ENCODE results near the gene IFT81. TPM values are rescaled to one million over a fixed set of nuclear protein-coding genes. Genes with fewer than 3 reads are reported as not detected.

Gene IFT81
- polyA plus RNA-seq, 3 donors = 0.39 to 0.97 (median 0.47) TPM

DNA sequence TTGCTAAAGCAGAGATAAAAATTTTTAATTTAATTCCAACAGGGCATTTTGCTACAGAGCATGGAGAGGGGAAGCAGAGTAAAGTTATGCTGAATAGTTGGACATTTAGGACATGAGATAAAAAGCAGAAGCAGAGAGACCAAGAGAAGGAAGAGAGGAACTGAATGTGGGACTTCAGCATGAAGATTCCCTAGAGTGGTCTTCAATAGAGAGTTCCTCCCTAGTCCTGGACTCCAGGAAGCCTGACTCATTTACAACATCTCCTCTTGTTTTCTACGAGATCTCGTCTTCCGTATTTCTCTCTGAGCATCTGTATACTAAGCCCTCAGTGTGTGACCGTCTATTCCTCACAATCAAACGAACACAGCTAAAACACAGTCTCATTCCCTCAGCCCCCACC lies 35.2 kb upstream of the IFT81 start:
- no peaks in the 10 kb centered on the region for H4K20me1 ChIP-seq (ENCODE audit: insufficient read depth, low read length)
- TF ChIP-seq, protein P1, sequence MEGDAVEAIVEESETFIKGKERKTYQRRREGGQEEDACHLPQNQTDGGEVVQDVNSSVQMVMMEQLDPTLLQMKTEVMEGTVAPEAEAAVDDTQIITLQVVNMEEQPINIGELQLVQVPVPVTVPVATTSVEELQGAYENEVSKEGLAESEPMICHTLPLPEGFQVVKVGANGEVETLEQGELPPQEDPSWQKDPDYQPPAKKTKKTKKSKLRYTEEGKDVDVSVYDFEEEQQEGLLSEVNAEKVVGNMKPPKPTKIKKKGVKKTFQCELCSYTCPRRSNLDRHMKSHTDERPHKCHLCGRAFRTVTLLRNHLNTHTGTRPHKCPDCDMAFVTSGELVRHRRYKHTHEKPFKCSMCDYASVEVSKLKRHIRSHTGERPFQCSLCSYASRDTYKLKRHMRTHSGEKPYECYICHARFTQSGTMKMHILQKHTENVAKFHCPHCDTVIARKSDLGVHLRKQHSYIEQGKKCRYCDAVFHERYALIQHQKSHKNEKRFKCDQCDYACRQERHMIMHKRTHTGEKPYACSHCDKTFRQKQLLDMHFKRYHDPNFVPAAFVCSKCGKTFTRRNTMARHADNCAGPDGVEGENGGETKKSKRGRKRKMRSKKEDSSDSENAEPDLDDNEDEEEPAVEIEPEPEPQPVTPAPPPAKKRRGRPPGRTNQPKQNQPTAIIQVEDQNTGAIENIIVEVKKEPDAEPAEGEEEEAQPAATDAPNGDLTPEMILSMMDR (IDR thresholded peaks at IDR 0.05) = no peak
- intact Hi-C loops (cut with micrococcal nuclease) = no loop called here
- H3K36me3 ChIP-seq (replicated peaks in 1 of 2; ENCODE audit: control insufficient read depth in 1 of 2, insufficient read depth in 2 of 2, low read length in 2 of 2) = no peaks in the 10 kb centered on the region
- H3K27ac Mint-ChIP-seq = peak overlapping the region; percentile 78 to 93 (median 91)
- no peaks in the 10 kb centered on the region for H3K27me3 ChIP-seq (ENCODE audit: control insufficient read depth in 2 of 2, insufficient read depth in 2 of 2, low read length in 2 of 2)
- H3K4me3 ChIP-seq (replicated peaks in 1 of 3; ENCODE audit: low read depth in 2 of 3, low read length in 3 of 3) = peak overlapping the region in 2 of 3 experiments; percentile 4 to 52
- H3K79me2 ChIP-seq (ENCODE audit: insufficient read depth, low read length) = no peaks in the 10 kb centered on the region
- peaks cover 0 to 3% of the 10 kb centered on the region in 2 donors for H3K36me3 Mint-ChIP-seq
- H3K4me1 ChIP-seq (ENCODE audit: control insufficient read depth in 1 of 2, insufficient read depth in 2 of 2, low read length in 2 of 2) = peaks cover 53 to 57% of the 10 kb centered on the region in 2 donors
- peak overlapping the region in 1 of 2 donors; percentile 63 for H3K4me3 Mint-ChIP-seq
- peak; percentile 59 to 84 (median 84) for DNase-seq
- WGBS (ENCODE audit: insufficient coverage) = 0% methylated on average over 5 of the region's 5 CpGs
- H3K9ac ChIP-seq (ENCODE audit: insufficient read depth, low read length, poor library complexity, severe bottlenecking) = no peak overlapping the region
- peak overlapping the region; percentile 24 for H2AFZ ChIP-seq (ENCODE audit: insufficient read depth, low read depth, low read length, poor library complexity, severe bottlenecking)
- H3K4me2 ChIP-seq (replicated peaks; ENCODE audit: extremely low read depth, low read length, poor library complexity, severe bottlenecking) = peak overlapping the region; percentile 62
- H3K9me3 ChIP-seq (replicated peaks in 1 of 2; ENCODE audit: control insufficient read depth in 1 of 2, insufficient read depth in 1 of 2, low read length in 2 of 2) = no peaks in the 10 kb centered on the region
- peaks cover 0 to 3% (median 0%) of the 10 kb centered on the region in 7 donors for H3K9me3 Mint-ChIP-seq
- peaks cover 0 to 7% (median 4%) of the 10 kb centered on the region in 3 donors for H3K27me3 Mint-ChIP-seq (ENCODE audit: low read depth in 3 of 3)
- peaks cover 49% of the 10 kb centered on the region for H3K4me1 Mint-ChIP-seq
- peak overlapping the region; percentile 68 to 72 for H3K27ac ChIP-seq (ENCODE audit: low read depth in 1 of 2, low read length in 2 of 2)

DNA sequence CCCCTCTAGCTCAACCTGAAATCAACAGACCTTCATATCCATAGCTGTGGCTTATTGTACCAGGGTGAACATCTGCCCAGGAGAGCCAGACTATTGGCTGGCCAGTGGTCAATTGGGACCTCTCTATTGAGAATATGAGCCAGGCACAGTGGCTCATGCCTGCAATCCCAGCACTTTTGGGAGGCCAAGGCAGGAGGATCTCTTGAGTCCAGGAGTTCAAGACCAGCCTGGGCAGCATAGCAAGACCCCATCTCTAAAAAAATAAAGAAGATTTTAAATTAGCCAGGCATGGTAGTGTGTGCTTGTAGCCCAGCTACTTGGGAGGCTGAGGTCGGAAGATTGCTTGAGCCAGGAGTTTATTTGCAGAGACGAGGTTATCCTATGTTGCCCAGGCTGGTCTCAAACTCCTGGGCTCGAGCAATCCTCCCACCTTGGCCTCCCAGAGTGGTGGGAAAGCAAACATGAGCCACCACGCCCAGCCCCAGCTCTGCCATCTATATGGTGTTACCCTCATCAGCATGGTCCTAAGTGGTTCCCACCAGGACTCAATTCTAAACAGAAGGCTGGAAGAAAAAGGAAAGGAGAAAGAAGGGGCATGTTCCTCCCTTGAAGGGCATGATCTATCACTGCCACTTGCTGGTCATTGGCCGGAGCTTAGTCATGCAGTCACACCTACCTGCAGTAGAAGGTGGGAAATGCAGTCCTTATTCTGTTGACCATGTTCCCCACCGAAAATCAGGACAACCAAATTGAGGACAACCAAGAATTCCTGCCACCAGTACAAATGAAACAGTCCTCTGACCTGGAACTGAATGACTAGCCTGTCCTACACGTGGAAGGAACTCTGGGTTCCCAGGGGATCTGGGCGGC lies 33.7 kb upstream of the IFT81 start:
- intact Hi-C loops (cut with micrococcal nuclease) = no loop called here
- Histone ChIP-seq H4K20me1 (ENCODE audit: insufficient read depth, low read length) (no peaks in the 10 kb centered on the region), H3K36me3 (replicated peaks in 1 of 2; ENCODE audit: control insufficient read depth in 1 of 2, insufficient read depth in 2 of 2, low read length in 2 of 2) (no peaks in the 10 kb centered on the region), H3K4me1 (ENCODE audit: control insufficient read depth in 1 of 2, insufficient read depth in 2 of 2, low read length in 2 of 2) (peaks cover 53 to 57% of the 10 kb centered on the region in 2 donors), H3K27me3 (ENCODE audit: control insufficient read depth in 2 of 2, insufficient read depth in 2 of 2, low read length in 2 of 2) (no peaks in the 10 kb centered on the region), H3K27ac (ENCODE audit: low read depth in 1 of 2, low read length in 2 of 2) (no peak overlapping the region), H3K9me3 (replicated peaks in 1 of 2; ENCODE audit: control insufficient read depth in 1 of 2, insufficient read depth in 1 of 2, low read length in 2 of 2) (no peaks in the 10 kb centered on the region), H3K9ac (ENCODE audit: insufficient read depth, low read length, poor library complexity, severe bottlenecking) (no peak overlapping the region), H3K4me2 (replicated peaks; ENCODE audit: extremely low read depth, low read length, poor library complexity, severe bottlenecking) (no peak overlapping the region), H2AFZ (ENCODE audit: insufficient read depth, low read depth, low read length, poor library complexity, severe bottlenecking) (no peak overlapping the region), H3K79me2 (ENCODE audit: insufficient read depth, low read length) (no peaks in the 10 kb centered on the region), H3K4me3 (replicated peaks in 1 of 3; ENCODE audit: low read depth in 2 of 3, low read length in 3 of 3) (no peak overlapping the region)
- TF ChIP-seq, protein P1 (IDR thresholded peaks at IDR 0.05) = no peak
- WGBS (ENCODE audit: insufficient coverage) = 95% methylated on average over 6 of the region's 8 CpGs
- Mint-ChIP-seq H3K9me3 (peaks cover 0 to 3% (median 0%) of the 10 kb centered on the region in 7 donors), H3K4me1 (peaks cover 49% of the 10 kb centered on the region), H3K27me3 (ENCODE audit: low read depth in 3 of 3) (peaks cover 0 to 5% (median 2%) of the 10 kb centered on the region in 3 donors), H3K36me3 (peaks cover 0 to 3% of the 10 kb centered on the region in 2 donors), H3K4me3 (no peak overlapping the region), H3K27ac (no peak overlapping the region)
- no peak for DNase-seq

Data from CD14-positive monocyte (primary cell).